HEK293 (cell line): Measurements from ENCODE around the gene KCTD19.

Experiments used
- BCL11B ChIP-seq: fragments of 450-650 bp; formaldehyde crosslinking; IDR thresholded peaks from 2 replicates; pipeline ENCODE4 v1.5.1; 2016; ENCODE audit warnings: low read depth, missing biosample characterization, missing genetic modification characterization
- GLI2 ChIP-seq: fragments of 450-650 bp; formaldehyde crosslinking; IDR thresholded peaks from 2 replicates; pipeline ENCODE4; 2017; ENCODE audit warnings: missing biosample characterization, missing genetic modification characterization, low read depth, borderline replicate concordance
- GLIS2 ChIP-seq: fragments of 450-650 bp; formaldehyde crosslinking; IDR thresholded peaks from 2 replicates; pipeline ENCODE4 v1.5.1; 2016; ENCODE audit warnings: missing biosample characterization, missing genetic modification characterization
- KLF9 ChIP-seq: fragments of 450-650 bp; formaldehyde crosslinking; IDR thresholded peaks from 2 replicates; pipeline ENCODE4 v1.5.1; 2016; ENCODE audit warnings: missing biosample characterization, missing genetic modification characterization, low read depth
- MEIS1 ChIP-seq: sonication (generic); formaldehyde crosslinking; IDR thresholded peaks from 2 replicates; pipeline ENCODE4 v1.8.1; 2022; ENCODE audit warnings: missing genetic modification reagents, mild to moderate bottlenecking, borderline replicate concordance
- MZF1 ChIP-seq: fragments of 450-650 bp; formaldehyde crosslinking; IDR thresholded peaks from 2 replicates; pipeline ENCODE4 v1.5.1; 2017; ENCODE audit warnings: missing biosample characterization, missing genetic modification characterization, borderline replicate concordance
- PRDM1 ChIP-seq: fragments of 450-650 bp; formaldehyde crosslinking; IDR thresholded peaks from 2 replicates; pipeline ENCODE4; 2016; ENCODE audit warnings: missing biosample characterization, missing genetic modification characterization
- SALL2 ChIP-seq: fragments of 450-650 bp; formaldehyde crosslinking; IDR thresholded peaks from 2 replicates; pipeline ENCODE4 v1.5.0; 2017; ENCODE audit warnings: missing biosample characterization, mild to moderate bottlenecking, missing genetic modification characterization, borderline replicate concordance
- SP7 ChIP-seq: fragments of 450-650 bp; formaldehyde crosslinking; IDR thresholded peaks from 2 replicates; pipeline ENCODE4 v1.5.1; 2016; ENCODE audit warnings: missing biosample characterization, missing genetic modification characterization
- ZBTB7A ChIP-seq: fragments of 450-650 bp; formaldehyde crosslinking; IDR thresholded peaks from 2 replicates; pipeline ENCODE4 v1.5.1; 2016; ENCODE audit warnings: low read depth, missing biosample characterization, missing genetic modification characterization
- ZFP41 ChIP-seq: fragments of 450-650 bp; formaldehyde crosslinking; IDR thresholded peaks from 2 replicates; pipeline ENCODE4 v1.5.1; 2016; ENCODE audit warnings: missing biosample characterization, missing genetic modification characterization, borderline replicate concordance
- ZNF174 ChIP-seq: fragments of 450-650 bp; formaldehyde crosslinking; IDR thresholded peaks from 2 replicates; pipeline ENCODE4 v1.5.0; 2017; ENCODE audit warnings: missing biosample characterization, mild to moderate bottlenecking, missing genetic modification characterization
- ZNF394 ChIP-seq: fragments of 450-650 bp; formaldehyde crosslinking; IDR thresholded peaks from 2 replicates; pipeline ENCODE4 v1.5.1; 2016; ENCODE audit warnings: missing biosample characterization, missing genetic modification characterization, mild to moderate bottlenecking, moderate library complexity, borderline replicate concordance
- ZNF488 ChIP-seq: fragments of 450-650 bp; formaldehyde crosslinking; IDR thresholded peaks from 2 replicates; pipeline ENCODE4 v1.5.1; 2016; ENCODE audit warnings: missing biosample characterization, missing genetic modification characterization
- ZNF514 ChIP-seq: fragments of 450-650 bp; formaldehyde crosslinking; IDR thresholded peaks from 2 replicates; pipeline ENCODE4 v1.5.1; 2016; ENCODE audit warnings: missing biosample characterization, missing genetic modification characterization
- ZNF664 ChIP-seq: fragments of 450-650 bp; formaldehyde crosslinking; IDR thresholded peaks from 2 replicates; pipeline ENCODE4 v1.5.1; 2016; ENCODE audit warnings: missing biosample characterization, missing genetic modification characterization
- ZNF692 ChIP-seq: fragments of 450-650 bp; formaldehyde crosslinking; IDR thresholded peaks from 2 replicates; pipeline ENCODE4 v1.5.1; 2016; ENCODE audit warnings: missing biosample characterization, missing genetic modification characterization
- ZNF76 ChIP-seq: fragments of 450-650 bp; formaldehyde crosslinking; IDR thresholded peaks from 2 replicates; pipeline ENCODE4; 2016; ENCODE audit warnings: low read depth, missing biosample characterization, missing genetic modification characterization, borderline replicate concordance
- ZNF777 ChIP-seq: fragments of 450-650 bp; formaldehyde crosslinking; IDR thresholded peaks from 2 replicates; pipeline ENCODE4 v1.5.1; 2017; ENCODE audit warnings: missing biosample characterization, missing genetic modification characterization, borderline replicate concordance
- ZNF785 ChIP-seq: fragments of 450-650 bp; formaldehyde crosslinking; IDR thresholded peaks from 2 replicates; pipeline ENCODE4 v1.5.1; 2016; ENCODE audit warnings: missing biosample characterization, missing genetic modification characterization
- ZSCAN5A ChIP-seq: fragments of 450-650 bp; formaldehyde crosslinking; IDR thresholded peaks from 2 replicates; pipeline ENCODE4 v1.5.1; 2016; ENCODE audit warnings: missing biosample characterization, missing genetic modification characterization
- TF ChIP-seq, protein P1 (sequence below): fragments of 450-650 bp; formaldehyde crosslinking; IDR thresholded peaks from 2 replicates; pipeline ENCODE4 v1.5.1; 2016; ENCODE audit warnings: missing biosample characterization, missing genetic modification characterization
- TF ChIP-seq, protein P2 (sequence below): fragments of 450-650 bp; formaldehyde crosslinking; IDR thresholded peaks from 2 replicates; pipeline ENCODE4 v1.5.1; 2016; ENCODE audit warnings: missing biosample characterization, missing genetic modification characterization
- TF ChIP-seq, protein P3 (sequence below): fragments of 450-650 bp; formaldehyde crosslinking; IDR thresholded peaks from 2 replicates; pipeline ENCODE4 v1.5.1; 2016; ENCODE audit warnings: missing biosample characterization, missing genetic modification characterization, borderline replicate concordance
- TF ChIP-seq, protein P4 (sequence below): fragments of 450-650 bp; formaldehyde crosslinking; IDR thresholded peaks from 2 replicates; pipeline ENCODE4 v1.5.1; 2016; ENCODE audit warnings: missing biosample characterization, missing genetic modification characterization

Gene KCTD19

GRCh38 chr16:67247192-67248072 is 79.1 kb downstream of the KCTD19 start, which contains the start of gene FHOD1 (continued):
- TF ChIP-seq ZNF692 (peak; percentile 69), ZNF488 (tag by site-specific recombination) (no peak), ZNF777 (tag by site-specific recombination) (no peak), ZNF76 (tag by site-specific recombination) (no peak), GLI2 (tag by site-specific recombination) (no peak), ZNF664 (tag by site-specific recombination) (no peak), ZFP41 (no peak), ZNF785 (tag by site-specific recombination) (no peak), MZF1 (tag by site-specific recombination) (peak; percentile 19; the same call in 1 of the 2 replicates), ZBTB7A (tag by site-specific recombination) (peak; percentile 71; the same call in 1 of the 2 replicates), BCL11B (tag by site-specific recombination) (peak; percentile 85), KLF9 (tag by site-specific recombination) (peak; percentile 81), SALL2 (tag by site-specific recombination) (no peak), SP7 (tag by site-specific recombination) (0 out of 2 replicates have a peak, but pooled peaks have one; percentile 30), ZNF514 (tag by site-specific recombination) (no peak), PRDM1 (tag by site-specific recombination) (peak; percentile 96), ZNF174 (tag by site-specific recombination) (no peak), GLIS2 (peak; percentile 26; the same call in 1 of the 2 replicates), MEIS1 (CRISPR knock-in tag) (no peak), ZSCAN5A (tag by site-specific recombination) (0 out of 2 replicates have a peak, but pooled peaks have one; percentile 20), ZNF394 (tag by site-specific recombination) (no peak)
- TF ChIP-seq, protein P1, sequence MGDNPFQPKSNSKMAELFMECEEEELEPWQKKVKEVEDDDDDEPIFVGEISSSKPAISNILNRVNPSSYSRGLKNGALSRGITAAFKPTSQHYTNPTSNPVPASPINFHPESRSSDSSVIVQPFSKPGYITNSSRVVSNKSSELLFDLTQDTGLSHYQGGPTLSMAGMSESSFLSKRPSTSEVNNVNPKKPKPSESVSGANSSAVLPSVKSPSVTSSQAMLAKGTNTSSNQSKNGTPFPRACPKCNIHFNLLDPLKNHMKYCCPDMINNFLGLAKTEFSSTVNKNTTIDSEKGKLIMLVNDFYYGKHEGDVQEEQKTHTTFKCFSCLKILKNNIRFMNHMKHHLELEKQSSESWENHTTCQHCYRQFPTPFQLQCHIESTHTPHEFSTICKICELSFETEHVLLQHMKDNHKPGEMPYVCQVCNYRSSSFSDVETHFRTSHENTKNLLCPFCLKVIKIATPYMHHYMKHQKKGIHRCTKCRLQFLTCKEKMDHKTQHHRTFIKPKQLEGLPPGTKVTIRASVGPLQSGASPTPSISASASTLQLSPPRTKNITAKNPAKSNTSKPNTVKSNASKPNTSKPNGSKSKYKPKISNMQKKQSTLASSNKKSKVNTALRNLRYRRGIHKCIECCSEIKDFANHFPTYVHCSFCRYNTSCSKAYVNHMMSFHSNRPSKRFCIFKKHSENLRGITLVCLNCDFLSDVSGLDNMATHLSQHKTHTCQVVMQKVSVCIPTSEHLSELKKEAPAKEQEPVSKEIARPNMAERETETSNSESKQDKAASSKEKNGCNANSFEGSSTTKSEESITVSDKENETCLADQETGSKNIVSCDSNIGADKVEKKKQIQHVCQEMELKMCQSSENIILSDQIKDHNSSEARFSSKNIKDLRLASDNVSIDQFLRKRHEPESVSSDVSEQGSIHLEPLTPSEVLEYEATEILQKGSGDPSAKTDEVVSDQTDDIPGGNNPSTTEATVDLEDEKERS (tag by site-specific recombination): no peak
- TF ChIP-seq, protein P2, sequence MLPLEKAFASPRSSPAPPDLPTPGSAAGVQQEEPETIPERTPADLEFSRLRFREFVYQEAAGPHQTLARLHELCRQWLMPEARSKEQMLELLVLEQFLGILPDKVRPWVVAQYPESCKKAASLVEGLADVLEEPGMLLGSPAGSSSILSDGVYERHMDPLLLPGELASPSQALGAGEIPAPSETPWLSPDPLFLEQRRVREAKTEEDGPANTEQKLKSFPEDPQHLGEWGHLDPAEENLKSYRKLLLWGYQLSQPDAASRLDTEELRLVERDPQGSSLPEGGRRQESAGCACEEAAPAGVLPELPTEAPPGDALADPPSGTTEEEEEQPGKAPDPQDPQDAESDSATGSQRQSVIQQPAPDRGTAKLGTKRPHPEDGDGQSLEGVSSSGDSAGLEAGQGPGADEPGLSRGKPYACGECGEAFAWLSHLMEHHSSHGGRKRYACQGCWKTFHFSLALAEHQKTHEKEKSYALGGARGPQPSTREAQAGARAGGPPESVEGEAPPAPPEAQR (tag by site-specific recombination): no peak
- TF ChIP-seq, protein P3, sequence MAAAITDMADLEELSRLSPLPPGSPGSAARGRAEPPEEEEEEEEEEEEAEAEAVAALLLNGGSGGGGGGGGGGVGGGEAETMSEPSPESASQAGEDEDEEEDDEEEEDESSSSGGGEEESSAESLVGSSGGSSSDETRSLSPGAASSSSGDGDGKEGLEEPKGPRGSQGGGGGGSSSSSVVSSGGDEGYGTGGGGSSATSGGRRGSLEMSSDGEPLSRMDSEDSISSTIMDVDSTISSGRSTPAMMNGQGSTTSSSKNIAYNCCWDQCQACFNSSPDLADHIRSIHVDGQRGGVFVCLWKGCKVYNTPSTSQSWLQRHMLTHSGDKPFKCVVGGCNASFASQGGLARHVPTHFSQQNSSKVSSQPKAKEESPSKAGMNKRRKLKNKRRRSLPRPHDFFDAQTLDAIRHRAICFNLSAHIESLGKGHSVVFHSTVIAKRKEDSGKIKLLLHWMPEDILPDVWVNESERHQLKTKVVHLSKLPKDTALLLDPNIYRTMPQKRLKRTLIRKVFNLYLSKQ (tag by site-specific recombination): no peak
- TF ChIP-seq, protein P4, sequence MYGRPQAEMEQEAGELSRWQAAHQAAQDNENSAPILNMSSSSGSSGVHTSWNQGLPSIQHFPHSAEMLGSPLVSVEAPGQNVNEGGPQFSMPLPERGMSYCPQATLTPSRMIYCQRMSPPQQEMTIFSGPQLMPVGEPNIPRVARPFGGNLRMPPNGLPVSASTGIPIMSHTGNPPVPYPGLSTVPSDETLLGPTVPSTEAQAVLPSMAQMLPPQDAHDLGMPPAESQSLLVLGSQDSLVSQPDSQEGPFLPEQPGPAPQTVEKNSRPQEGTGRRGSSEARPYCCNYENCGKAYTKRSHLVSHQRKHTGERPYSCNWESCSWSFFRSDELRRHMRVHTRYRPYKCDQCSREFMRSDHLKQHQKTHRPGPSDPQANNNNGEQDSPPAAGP (tag by site-specific recombination): peak; percentile 80
